WTC11 (cell line): Measurements from ENCODE around the gene OCLN. TPM values are rescaled to one million over a fixed set of nuclear protein-coding genes. Genes with fewer than 3 reads are reported as not detected.
"Not testable (repeated sequence)": the region's sequence is repeated elsewhere in the genome, so short reads cannot be mapped to it uniquely, and the experiment has no call there.

Experiments used
- ATAC-seq: fragments of 200-7000 bp; cut with Tn5 transposase; 2 replicates; pipeline ENCODE4 v1.10.0; 2021; ENCODE audit warnings: mild to moderate bottlenecking, moderate library complexity
- CTCF ChIA-PET: fragments of 300-600 bp; sonication (Branson Sonifier 250); formaldehyde crosslinking; loops from one replicate; lab custom pipeline; 2021; ENCODE audit warnings: antibody characterized with exemption; lab: Charles Lee
- POLR2A ChIA-PET: fragments of 350-600 bp; sonication (Branson Sonifier 250); formaldehyde crosslinking; loops from one replicate; lab custom pipeline; 2021; ENCODE audit warnings: antibody characterized with exemption; lab: Charles Lee
- DNase-seq: peaks from one replicate; pipeline ENCODE4 v3.0.0; 2021; ENCODE audit warnings: low spot score
- H3K27ac Mint-ChIP-seq: 2 replicates; pipeline ENCODE4 v1.8.0; 2021; ENCODE audit warnings: mixed read lengths
- H3K27me3 Mint-ChIP-seq: 2 replicates; pipeline ENCODE4 v1.8.0; 2021; ENCODE audit warnings: low read depth, mild to moderate bottlenecking, moderate library complexity, mixed read lengths
- H3K36me3 Mint-ChIP-seq: 2 replicates; pipeline ENCODE4 v1.8.0; 2021; ENCODE audit warnings: mixed read lengths
- H3K4me1 Mint-ChIP-seq: 2 replicates; pipeline ENCODE4 v1.8.0; 2022; ENCODE audit warnings: mixed read lengths
- H3K4me3 Mint-ChIP-seq: 2 replicates; pipeline ENCODE4 v1.8.0; 2021; ENCODE audit warnings: mild to moderate bottlenecking, moderate library complexity, mixed read lengths
- H3K9me3 Mint-ChIP-seq: 2 replicates; pipeline ENCODE4 v1.8.0; 2021; ENCODE audit warnings: mixed read lengths
- ATF6 ChIP-seq: sonication (generic); formaldehyde crosslinking; IDR thresholded peaks from 2 replicates; pipeline ENCODE4 v1.8.1; 2023; ENCODE audit warnings: mild to moderate bottlenecking, missing genetic modification reagents
- CTCF ChIP-seq: fragments of 200-600 bp; IDR thresholded peaks from 2 replicates; pipeline ENCODE4 v1.8.0; 2022; ENCODE audit warnings: antibody characterized with exemption
- E2F1 ChIP-seq: sonication (generic); formaldehyde crosslinking; IDR thresholded peaks from 2 replicates; pipeline ENCODE4 v1.8.0; 2022; ENCODE audit warnings: mild to moderate bottlenecking, missing genetic modification reagents
- ELF4 ChIP-seq: sonication (generic); formaldehyde crosslinking; IDR thresholded peaks from 2 replicates; pipeline ENCODE4 v1.8.1; 2022; ENCODE audit warnings: low read depth, mild to moderate bottlenecking, moderate library complexity, missing genetic modification reagents
- ETV6 ChIP-seq: sonication (generic); formaldehyde crosslinking; IDR thresholded peaks from 2 replicates; pipeline ENCODE4 v1.8.1; 2022; ENCODE audit warnings: mild to moderate bottlenecking, missing genetic modification reagents
- FOXP1 ChIP-seq: sonication (generic); formaldehyde crosslinking; IDR thresholded peaks from 2 replicates; pipeline ENCODE4 v1.8.0; 2022; ENCODE audit warnings: missing genetic modification reagents, mild to moderate bottlenecking, moderate library complexity, borderline replicate concordance
- NFATC4 ChIP-seq: fragments of 250-450 bp; sonication (Bioruptor Pico); IDR thresholded peaks from 2 replicates; pipeline ENCODE4 v1.9.0; 2021; ENCODE audit warnings: mild to moderate bottlenecking
- ZNF425 ChIP-seq: fragments of 250-450 bp; sonication (Bioruptor Pico); conservative IDR thresholded peaks from 2 replicates; pipeline ENCODE4 v1.9.0; 2021; ENCODE audit warnings: mild to moderate bottlenecking
- ZNF512 ChIP-seq: sonication (generic); formaldehyde crosslinking; IDR thresholded peaks from 2 replicates; pipeline ENCODE4 v1.8.1; 2022; ENCODE audit warnings: missing genetic modification reagents, borderline replicate concordance
- total RNA-seq: library from RNA; stranded (reverse); gene quantifications from 3 replicates; pipeline ENCODE4 v1.2.3, GENCODE V29; 2021

OCLN gene
- total RNA-seq, 1 experiment from 2014 or later, result 58.3 TPM

- ChIA-PET POLR2A (no interaction called here), CTCF (interaction anchor here (1.1 kb wide), 1 partner anchor 375 kb away, joined by 3 read pairs; no protein-coding TSS in a partner anchor)
- Mint-ChIP-seq H3K4me1 (no peaks in the 10 kb centered on the region), H3K4me3 (no peak overlapping the region), H3K27ac (no peak overlapping the region), H3K36me3 (no peaks in the 10 kb centered on the region), H3K27me3 (no peaks in the 10 kb centered on the region), H3K9me3 (peaks cover 18% of the 10 kb centered on the region)
- DNase-seq (no peak), ATAC-seq (no peak)
- TF ChIP-seq E2F1 (CRISPR knock-in tag), result no peak
- TF ChIP-seq ATF6 (CRISPR knock-in tag), result no peak
- TF ChIP-seq ETV6 (CRISPR knock-in tag), result no peak
- no peak for TF ChIP-seq ELF4
- TF ChIP-seq ZNF512 (CRISPR knock-in tag), result no peak
- TF ChIP-seq ZNF425 (CRISPR knock-in tag), result no peak
- TF ChIP-seq FOXP1, result no peak
These were observed 24.0 kb upstream of the OCLN start for GRCh38 chr5:69468631-69469030.

GRCh38 chr5:69471516-69471915 is 21.1 kb upstream of the OCLN start:
- POLR2A ChIA-PET, result not testable (repeated sequence)

GRCh38 chr5:69472535-69473143 is 20.0 kb upstream of the OCLN start:
- H3K4me3 Mint-ChIP-seq, ATAC-seq, CTCF ChIA-PET, H3K27me3 Mint-ChIP-seq, H3K4me1 Mint-ChIP-seq, POLR2A ChIA-PET, H3K9me3 Mint-ChIP-seq, H3K27ac Mint-ChIP-seq, H3K36me3 Mint-ChIP-seq, DNase-seq: not testable (repeated sequence)

More at GRCh38 chr5:69471516-69471915, 21.1 kb upstream of the OCLN start:
- H3K27me3 Mint-ChIP-seq, ATAC-seq, H3K36me3 Mint-ChIP-seq, DNase-seq, H3K27ac Mint-ChIP-seq, CTCF ChIA-PET, H3K4me1 Mint-ChIP-seq, H3K4me3 Mint-ChIP-seq: not testable (repeated sequence)
- H3K9me3 Mint-ChIP-seq, result peaks cover 10% of the 10 kb centered on the region

GRCh38 chr5:69477170-69477569 is 15.4 kb upstream of the OCLN start:
- Mint-ChIP-seq H3K9me3 (no peaks in the 10 kb centered on the region), H3K36me3 (no peaks in the 10 kb centered on the region), H3K27ac (no peak overlapping the region), H3K27me3 (no peaks in the 10 kb centered on the region), H3K4me1 (no peaks in the 10 kb centered on the region), H3K4me3 (no peak overlapping the region)
- DNase-seq (no peak), ATAC-seq (no peak)
- ChIA-PET POLR2A (no interaction called here), CTCF (no interaction called here)
- TF ChIP-seq NFATC4 (CRISPR knock-in tag) (no peak), CTCF (no peak)

GRCh38 chr5:69478296-69478695 is 14.3 kb upstream of the OCLN start:
- ATAC-seq, H3K27ac Mint-ChIP-seq, H3K27me3 Mint-ChIP-seq, H3K9me3 Mint-ChIP-seq, POLR2A ChIA-PET, DNase-seq, H3K36me3 Mint-ChIP-seq, H3K4me1 Mint-ChIP-seq, CTCF ChIA-PET, H3K4me3 Mint-ChIP-seq: not testable (repeated sequence)
